ENCODE measurements around the gene NHLH2. TPM values are rescaled to one million over a fixed set of nuclear protein-coding genes. Genes with fewer than 3 reads are reported as not detected.

Gene NHLH2
- total RNA-seq, 4 donors from 2014 or later, result not detected

DNA sequence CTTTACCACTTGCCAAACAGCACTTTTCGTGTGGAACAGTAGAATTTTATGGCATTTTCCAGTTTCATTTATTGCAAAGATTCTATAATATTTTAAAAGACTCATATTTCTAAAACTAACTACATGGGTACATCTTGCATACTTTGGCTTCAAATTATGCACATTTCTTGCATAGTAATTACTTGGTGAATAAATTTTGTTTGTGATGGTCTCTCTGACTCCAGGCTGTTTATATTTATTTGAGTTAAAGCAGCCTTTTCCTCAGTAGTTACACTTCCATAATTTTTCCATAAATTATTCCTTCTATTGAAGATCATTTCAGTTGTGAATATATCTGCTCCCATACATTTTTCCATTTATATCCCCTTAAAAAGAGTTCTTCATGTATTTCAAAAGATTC lies 6.9 kb upstream of the NHLH2 start:
- 56 to 86% methylated on average over 1 of the region's 1 CpG for WGBS, 2 donors (ENCODE audit: low coverage in 1 of 2)
- Histone ChIP-seq H3K27ac (no peak overlapping the region), H3K36me3 (no peaks in the 10 kb centered on the region), H3K4me3 (no peak overlapping the region), H3K27me3 (peaks cover 42% of the 10 kb centered on the region), H3K4me1 (no peaks in the 10 kb centered on the region), H3K9me3 (peaks cover 0 to 14% (median 0%) of the 10 kb centered on the region in 3 donors)
- TF ChIP-seq, protein P1, sequence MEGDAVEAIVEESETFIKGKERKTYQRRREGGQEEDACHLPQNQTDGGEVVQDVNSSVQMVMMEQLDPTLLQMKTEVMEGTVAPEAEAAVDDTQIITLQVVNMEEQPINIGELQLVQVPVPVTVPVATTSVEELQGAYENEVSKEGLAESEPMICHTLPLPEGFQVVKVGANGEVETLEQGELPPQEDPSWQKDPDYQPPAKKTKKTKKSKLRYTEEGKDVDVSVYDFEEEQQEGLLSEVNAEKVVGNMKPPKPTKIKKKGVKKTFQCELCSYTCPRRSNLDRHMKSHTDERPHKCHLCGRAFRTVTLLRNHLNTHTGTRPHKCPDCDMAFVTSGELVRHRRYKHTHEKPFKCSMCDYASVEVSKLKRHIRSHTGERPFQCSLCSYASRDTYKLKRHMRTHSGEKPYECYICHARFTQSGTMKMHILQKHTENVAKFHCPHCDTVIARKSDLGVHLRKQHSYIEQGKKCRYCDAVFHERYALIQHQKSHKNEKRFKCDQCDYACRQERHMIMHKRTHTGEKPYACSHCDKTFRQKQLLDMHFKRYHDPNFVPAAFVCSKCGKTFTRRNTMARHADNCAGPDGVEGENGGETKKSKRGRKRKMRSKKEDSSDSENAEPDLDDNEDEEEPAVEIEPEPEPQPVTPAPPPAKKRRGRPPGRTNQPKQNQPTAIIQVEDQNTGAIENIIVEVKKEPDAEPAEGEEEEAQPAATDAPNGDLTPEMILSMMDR (IDR thresholded peaks at IDR 0.05), result no peak
- TF ChIP-seq POLR2AphosphoS5 (IDR thresholded peaks at IDR 0.05), result no peak
- no peak for TF ChIP-seq EP300 (IDR thresholded peaks at IDR 0.05)
- no peak for TF ChIP-seq POLR2A (IDR thresholded peaks at IDR 0.05)
- ATAC-seq, result no peak

DNA sequence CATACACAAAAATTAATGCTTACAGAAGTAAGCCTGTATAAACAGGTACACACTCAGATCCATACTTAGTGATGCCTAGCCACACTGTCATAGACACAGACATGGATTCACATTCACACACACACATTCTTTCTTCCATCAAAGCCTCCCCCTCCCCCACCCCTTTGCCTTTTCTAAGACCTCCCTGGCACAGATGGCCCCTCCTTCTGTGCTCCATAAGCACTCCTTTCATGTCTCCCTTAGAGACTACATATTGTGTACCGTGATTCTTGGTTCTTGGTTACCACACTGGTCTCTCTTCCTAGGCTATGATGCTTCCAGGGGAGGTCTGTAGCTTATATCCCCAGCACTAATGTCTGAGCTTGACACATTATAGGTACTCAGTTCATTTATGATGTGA lies 2.0 kb upstream of the NHLH2 start:
- 40 to 54% methylated on average over 1 of the region's 1 CpG for WGBS, 2 donors (ENCODE audit: low coverage in 1 of 2)
- ATAC-seq, result no peak
- TF ChIP-seq, protein P1 (IDR thresholded peaks at IDR 0.05), result no peak
- TF ChIP-seq POLR2AphosphoS5 (IDR thresholded peaks at IDR 0.05) (no peak), EP300 (IDR thresholded peaks at IDR 0.05) (no peak), POLR2A (IDR thresholded peaks at IDR 0.05) (no peak)
- Histone ChIP-seq H3K27ac (no peak overlapping the region), H3K36me3 (no peaks in the 10 kb centered on the region), H3K4me1 (peaks cover 0 to 22% (median 19%) of the 10 kb centered on the region in 3 donors), H3K4me3 (no peak overlapping the region), H3K27me3 (peaks cover 76% of the 10 kb centered on the region), H3K9me3 (no peaks in the 10 kb centered on the region)

DNA sequence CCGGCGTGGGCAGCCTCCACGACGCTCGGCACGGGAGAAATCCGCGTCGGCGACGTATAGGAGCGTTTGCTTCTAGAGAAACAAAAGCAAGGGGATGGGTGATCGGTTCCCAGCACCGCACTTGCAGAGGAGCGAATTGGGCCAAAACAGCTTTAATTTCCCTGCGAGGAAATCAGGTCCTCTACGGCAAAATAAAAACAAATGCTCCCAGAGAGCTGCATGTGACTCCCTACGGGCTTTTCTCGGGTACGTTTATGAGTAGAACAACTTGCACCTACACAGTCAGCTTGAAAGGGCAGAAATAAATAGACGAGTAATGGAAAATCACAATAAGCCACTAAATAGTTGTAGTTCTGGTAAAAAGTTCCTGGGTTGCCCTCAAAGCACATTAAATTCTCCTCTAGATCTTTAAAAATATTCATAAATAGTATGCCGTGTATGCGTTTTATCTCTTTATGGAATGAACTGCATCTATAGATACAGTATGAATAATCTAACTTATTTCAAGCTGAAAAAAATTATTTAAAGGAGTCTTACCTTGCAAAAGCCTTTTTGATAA lies 1.2 kb downstream of the NHLH2 start:
- peaks cover 0 to 27% (median 23%) of the 10 kb centered on the region in 3 donors for H3K4me1 ChIP-seq
- peaks cover 97% of the 10 kb centered on the region for H3K27me3 ChIP-seq
- ATAC-seq, result no peak
- no peaks in the 10 kb centered on the region for H3K36me3 ChIP-seq
- H3K27ac ChIP-seq, result no peak overlapping the region
- 9 to 20% methylated on average over 5 to 13 of the region's 23 CpGs for WGBS, 2 donors (ENCODE audit: low coverage in 1 of 2)
- TF ChIP-seq EP300 (IDR thresholded peaks at IDR 0.05), result no peak
- TF ChIP-seq POLR2A (IDR thresholded peaks at IDR 0.05), result no peak
- no peaks in the 10 kb centered on the region for H3K9me3 ChIP-seq
- peak overlapping the region in 1 of 2 donors; percentile 41 for H3K4me3 ChIP-seq

DNA sequence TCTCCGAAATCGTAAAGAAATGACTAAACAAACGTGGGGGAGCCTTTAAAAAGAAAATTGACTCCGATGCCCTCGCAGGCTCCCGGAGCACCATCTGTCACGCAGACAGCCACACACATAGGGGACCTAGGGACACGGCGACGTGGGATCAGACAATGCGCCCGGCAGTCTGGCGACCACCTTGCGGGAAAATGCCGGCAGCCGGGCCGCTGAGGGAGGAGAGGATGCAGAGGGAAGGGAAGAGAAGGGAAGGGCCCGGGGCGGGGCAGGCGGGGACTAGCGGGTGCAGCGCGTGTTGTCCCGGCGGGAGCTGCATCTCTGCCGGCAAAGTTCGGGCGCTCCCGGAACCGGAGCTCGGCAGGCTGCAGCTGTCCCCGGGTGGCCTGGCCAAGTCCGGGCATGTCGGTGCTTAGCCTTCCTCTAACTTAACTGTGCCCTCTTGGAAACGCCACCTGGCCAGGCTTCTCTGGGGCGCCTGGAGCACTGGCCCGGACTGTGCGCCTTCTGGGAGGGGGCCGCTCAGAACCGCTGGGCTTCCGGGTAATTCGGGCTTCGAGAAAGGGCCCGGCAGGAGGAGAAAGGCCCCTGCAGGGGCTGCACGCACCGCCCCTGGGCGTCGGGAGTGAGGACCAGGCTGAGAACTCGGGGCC lies 1.8 kb downstream of the NHLH2 start:
- Histone ChIP-seq H3K4me1 (peaks cover 0 to 27% (median 23%) of the 10 kb centered on the region in 3 donors), H3K27ac (no peak overlapping the region), H3K36me3 (no peaks in the 10 kb centered on the region), H3K4me3 (peak overlapping the region in 1 of 2 donors; percentile 41), H3K9me3 (no peaks in the 10 kb centered on the region), H3K27me3 (peaks cover 97% of the 10 kb centered on the region)
- WGBS, 2 donors (ENCODE audit: low coverage in 1 of 2), result 3% methylated on average over 6 of the region's 49 CpGs; no CpG with 5 or more reads in 1 of the 2 donors
- TF ChIP-seq POLR2A (IDR thresholded peaks at IDR 0.05), result no peak
- TF ChIP-seq EP300 (IDR thresholded peaks at IDR 0.05), result no peak
- TF ChIP-seq POLR2AphosphoS5 (IDR thresholded peaks at IDR 0.05), result no peak
- TF ChIP-seq, protein P1 (IDR thresholded peaks at IDR 0.05), result no peak
- ATAC-seq, result peak; percentile 17

DNA sequence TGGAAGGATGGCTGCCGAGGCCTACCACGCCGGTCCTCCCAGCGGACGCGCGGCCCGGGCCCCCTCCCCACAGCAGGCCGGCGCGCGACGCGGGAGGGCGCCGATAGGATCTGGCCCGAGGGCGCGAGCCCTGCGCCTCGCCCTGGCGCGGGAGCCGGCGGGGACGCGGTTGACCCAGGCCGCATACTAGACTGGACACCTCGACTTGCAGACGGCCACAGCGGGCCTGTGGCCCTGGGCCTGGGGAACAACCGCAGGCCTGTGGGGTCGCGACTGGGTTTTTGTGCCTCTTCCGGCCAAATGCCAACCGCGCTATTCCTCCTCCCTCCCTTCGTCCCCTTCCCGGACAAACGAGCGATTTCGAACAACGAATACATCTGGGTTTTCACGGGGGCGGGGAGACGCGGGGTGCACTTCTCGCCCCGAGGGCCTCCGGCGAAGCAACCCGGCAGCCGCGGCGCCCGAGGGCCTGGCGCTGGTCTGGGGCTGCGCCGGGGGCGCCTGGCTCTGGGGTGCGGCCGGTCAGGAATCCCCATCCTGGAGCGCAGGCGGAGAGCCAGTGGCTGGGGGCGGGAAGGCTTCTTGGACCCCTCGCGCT lies 2.4 kb downstream of the NHLH2 start:
- Histone ChIP-seq H3K36me3 (no peaks in the 10 kb centered on the region), H3K27me3 (peaks cover 99% of the 10 kb centered on the region), H3K27ac (no peak overlapping the region), H3K4me1 (peaks cover 0 to 27% (median 23%) of the 10 kb centered on the region in 3 donors), H3K9me3 (no peaks in the 10 kb centered on the region), H3K4me3 (peak overlapping the region in 1 of 2 donors; percentile 41)
- TF ChIP-seq EP300 (IDR thresholded peaks at IDR 0.05) (no peak), POLR2A (IDR thresholded peaks at IDR 0.05) (no peak), POLR2AphosphoS5 (IDR thresholded peaks at IDR 0.05) (no peak)
- TF ChIP-seq, protein P1 (IDR thresholded peaks at IDR 0.05), result no peak
- WGBS, 2 donors (ENCODE audit: low coverage in 1 of 2), result no CpG with 5 or more reads among the region's 67 CpGs
- no peak for ATAC-seq

Measured in gastroesophageal sphincter (tissue), 4 donors.